HFF-Myc (cell line): ENCODE data around the gene ZSCAN2.
"Not testable (repeated sequence)": the region's sequence is repeated elsewhere in the genome, so short reads cannot be mapped to it uniquely, and the experiment has no call there.

ENCODE experiments used
- DNase-seq: peaks from one replicate; pipeline ENCODE4 v3.0.0-alpha.2; 2011; ENCODE audit warnings: low read depth; ENCODE audit errors: extremely low read depth
- H3K4me3 ChIP-seq: replicated peaks from 2 replicates; pipeline ENCODE4 v1.5.1; 2011; ENCODE audit warnings: low read depth, mild to moderate bottlenecking, control low read depth, low read length
- TF ChIP-seq, protein P1 (sequence below): IDR thresholded peaks from 2 replicates; pipeline ENCODE4 v1.5.1; 2012; ENCODE audit warnings: mild to moderate bottlenecking, low read depth, low read length, control low read depth; ENCODE audit errors: missing control alignments

ZSCAN2 gene

DNA sequence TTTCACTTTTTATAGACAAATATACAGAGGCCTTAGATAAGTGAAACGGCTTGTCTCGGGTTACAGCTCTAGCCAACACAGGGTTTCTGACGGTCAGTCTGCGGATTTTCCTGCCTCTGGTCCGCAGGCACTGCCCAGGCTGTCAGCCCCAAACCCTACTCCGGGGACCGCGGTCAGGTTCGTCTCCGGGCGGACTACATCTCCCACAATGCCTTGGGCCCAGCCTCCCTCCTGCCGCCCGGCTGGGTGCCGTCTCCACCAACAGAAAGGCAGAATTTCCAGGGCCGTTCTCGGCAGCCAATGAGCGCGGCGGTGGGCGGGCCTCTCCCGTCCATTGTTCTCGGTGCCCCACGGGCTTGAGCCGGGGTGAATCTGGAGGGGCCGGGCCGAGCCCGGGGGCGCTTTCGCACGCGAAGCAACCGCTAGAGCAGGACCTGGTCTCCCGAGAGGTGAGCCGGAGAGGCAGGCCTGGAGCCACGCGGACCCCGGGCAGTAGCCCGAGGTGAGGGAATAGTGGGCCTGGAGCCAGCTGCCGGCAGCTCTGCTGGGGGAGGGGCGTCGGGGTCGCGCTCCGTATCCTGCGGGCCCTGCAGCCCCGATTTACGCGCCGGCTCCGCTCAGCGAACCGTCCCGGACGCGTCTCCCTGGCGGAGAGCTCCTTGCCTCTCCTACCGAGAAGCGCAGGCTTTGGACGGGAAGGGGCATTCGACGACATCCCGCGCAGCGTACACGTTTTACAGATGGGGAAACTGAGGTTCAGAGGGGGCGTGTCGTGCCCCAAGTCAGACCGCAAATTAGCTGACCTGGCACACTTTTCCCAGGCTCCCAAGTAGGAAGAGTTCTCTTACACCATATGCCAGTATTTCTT lies at the start of gene ZSCAN2:
Gene ZSCAN2, plus strand, starts transcription at position 323 of the 868 bp plus-strand sequence. CDS start 2,919 bp downstream, outside the sequence.
- DNase-seq: peak; percentile 81
- H3K4me3 ChIP-seq: peak within 1 kb of the TSS; percentile 93
- TF ChIP-seq, protein P1, sequence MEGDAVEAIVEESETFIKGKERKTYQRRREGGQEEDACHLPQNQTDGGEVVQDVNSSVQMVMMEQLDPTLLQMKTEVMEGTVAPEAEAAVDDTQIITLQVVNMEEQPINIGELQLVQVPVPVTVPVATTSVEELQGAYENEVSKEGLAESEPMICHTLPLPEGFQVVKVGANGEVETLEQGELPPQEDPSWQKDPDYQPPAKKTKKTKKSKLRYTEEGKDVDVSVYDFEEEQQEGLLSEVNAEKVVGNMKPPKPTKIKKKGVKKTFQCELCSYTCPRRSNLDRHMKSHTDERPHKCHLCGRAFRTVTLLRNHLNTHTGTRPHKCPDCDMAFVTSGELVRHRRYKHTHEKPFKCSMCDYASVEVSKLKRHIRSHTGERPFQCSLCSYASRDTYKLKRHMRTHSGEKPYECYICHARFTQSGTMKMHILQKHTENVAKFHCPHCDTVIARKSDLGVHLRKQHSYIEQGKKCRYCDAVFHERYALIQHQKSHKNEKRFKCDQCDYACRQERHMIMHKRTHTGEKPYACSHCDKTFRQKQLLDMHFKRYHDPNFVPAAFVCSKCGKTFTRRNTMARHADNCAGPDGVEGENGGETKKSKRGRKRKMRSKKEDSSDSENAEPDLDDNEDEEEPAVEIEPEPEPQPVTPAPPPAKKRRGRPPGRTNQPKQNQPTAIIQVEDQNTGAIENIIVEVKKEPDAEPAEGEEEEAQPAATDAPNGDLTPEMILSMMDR: no peak

DNA sequence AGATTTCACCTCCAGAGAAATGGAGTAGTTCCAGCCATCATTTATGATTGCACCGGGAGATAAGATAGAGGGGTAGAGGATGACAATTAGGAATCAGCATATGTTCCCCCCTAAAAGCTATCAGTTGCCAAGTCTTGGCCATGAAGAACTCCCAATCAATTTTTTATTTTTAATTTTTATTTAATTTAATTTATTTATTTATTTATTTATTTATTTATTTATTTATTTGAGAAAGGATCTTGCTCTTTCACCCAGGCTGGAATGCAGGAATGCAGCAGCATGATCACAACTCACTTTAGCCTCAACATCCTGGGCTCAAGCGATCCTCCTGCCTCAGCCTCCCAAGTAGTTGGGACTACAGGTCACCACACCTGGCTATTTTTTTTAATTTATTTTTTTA lies 49.2 kb upstream of the ZSCAN2 start:
- DNase-seq, H3K4me3 ChIP-seq: not testable (repeated sequence)

DNA sequence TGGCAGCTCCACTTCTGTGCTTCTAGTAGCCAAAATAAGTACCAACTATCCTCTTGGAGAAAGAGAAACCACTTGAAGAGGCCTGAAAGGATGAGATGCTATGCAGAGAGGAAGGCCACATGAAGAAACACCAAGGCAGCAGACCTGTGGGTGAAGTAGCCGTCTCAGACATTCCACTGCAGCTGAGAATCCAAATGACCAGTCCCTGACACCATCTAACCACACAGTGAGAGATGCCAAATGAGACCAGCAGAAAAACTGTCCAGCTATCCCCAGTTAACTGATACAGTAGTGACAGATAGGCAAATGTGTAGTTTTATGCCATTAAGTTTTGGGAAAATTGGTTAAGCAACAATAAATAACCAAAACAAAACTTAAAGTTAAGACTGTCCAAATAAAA lies 47.9 kb upstream of the ZSCAN2 start:
- TF ChIP-seq, protein P1: no peak
- no peak for DNase-seq
- H3K4me3 ChIP-seq: no peak overlapping the region

- not testable (repeated sequence) for DNase-seq, H3K4me3 ChIP-seq
Measured at GRCh38 chr15:84556690-84557089, 44.1 kb upstream of the ZSCAN2 start.

GRCh38 chr15:84568021-84568420 lies 32.8 kb upstream of the ZSCAN2 start:
- H3K4me3 ChIP-seq, DNase-seq: not testable (repeated sequence)

DNA sequence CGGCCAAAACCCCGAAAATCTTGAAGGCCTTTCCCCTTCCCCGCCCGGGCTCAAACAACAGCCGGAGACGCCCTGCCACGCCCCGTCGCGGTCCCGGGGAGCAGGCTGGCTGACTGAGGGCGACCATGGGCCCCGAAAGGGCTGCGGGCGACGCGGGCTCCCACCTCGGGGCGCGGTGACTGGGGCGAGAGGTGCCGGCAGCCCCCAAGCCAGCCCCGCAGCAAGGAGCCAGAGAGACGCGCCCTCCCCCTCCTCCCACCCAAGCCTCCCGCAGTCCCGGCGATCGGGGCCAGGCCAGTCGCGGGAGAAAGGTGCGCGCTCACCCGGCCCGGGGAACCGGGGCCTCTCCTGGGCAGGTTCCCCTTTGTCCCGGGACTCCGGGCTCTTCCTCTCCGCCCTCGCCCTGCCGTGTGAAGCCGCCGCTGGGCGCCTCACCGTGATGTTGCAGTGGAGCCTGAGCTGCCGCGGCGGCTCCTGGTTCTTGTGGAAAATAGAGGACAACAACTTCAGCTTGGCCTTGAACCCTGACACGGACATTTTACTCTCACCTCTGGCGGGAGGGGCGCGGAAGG lies 30.6 kb upstream of the ZSCAN2 start:
- H3K4me3 ChIP-seq: peak overlapping the region; percentile 67
- TF ChIP-seq, protein P1: no peak
- DNase-seq: no peak

- TF ChIP-seq, protein P1: no peak
- no peak overlapping the region for H3K4me3 ChIP-seq
- DNase-seq: no peak
Measured at GRCh38 chr15:84572231-84572630, 28.6 kb upstream of the ZSCAN2 start.

DNA sequence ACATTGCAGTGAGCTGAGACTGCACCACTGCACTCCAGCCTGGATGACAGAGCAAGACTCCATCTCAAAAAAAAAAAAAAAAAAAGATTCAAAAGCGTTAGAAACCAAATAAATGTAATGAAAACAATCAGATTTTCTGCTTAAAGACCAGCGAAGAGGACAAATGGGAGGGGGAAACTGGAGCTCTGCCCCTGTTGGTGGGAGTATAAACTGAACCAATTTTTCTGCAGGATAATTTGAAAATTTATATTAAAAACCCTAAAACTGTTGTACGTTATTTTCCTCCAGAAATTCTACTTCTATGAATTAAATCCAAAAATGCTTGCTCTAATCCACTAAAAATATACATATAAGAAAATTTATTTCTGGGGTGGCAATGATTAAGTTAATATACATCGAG lies 25.3 kb upstream of the ZSCAN2 start:
- TF ChIP-seq, protein P1: no peak
- DNase-seq: no peak
- no peak overlapping the region for H3K4me3 ChIP-seq

DNA sequence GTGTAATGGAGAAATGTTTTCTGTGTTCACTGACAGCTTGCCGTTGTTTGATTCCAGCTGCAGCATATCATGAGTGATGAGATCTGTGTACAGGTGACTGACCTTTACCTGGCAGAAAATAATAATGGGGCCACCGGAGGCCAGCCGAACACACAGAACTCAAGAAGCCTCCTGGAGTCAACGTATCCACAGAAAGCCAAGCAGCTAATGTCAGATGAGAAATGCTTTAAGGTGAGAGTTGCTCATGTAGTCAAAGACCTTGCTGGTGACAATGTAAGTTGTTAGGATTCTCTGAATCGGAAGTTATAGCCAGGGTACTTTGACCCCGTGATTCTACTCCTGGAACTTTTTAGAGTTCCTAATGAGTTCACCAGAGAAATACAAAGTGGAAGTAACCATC lies 22.9 kb upstream of the ZSCAN2 start:
- H3K4me3 ChIP-seq, DNase-seq: not testable (repeated sequence)

DNA sequence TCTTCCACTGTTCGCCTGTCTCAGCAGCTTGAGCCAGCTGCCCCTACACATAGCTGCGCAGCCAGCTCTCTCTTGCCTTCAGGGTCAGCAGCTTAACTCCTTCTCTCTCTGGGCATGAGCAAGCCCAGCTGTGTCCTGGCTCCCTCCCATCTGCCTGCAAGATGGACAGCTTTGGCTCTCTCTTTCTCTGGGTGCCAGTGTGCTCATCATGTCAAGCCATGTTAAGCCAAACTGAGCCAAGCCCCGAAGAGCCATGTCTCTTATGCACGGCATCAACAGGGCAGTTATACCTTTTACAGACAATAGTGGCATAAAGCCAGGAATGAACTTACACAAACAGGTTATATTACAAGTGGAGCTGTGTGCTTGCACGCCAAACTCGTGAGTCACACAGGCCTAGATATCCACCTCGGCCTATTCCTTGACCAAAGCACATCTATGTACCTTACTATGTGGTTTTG lies 21.5 kb upstream of the ZSCAN2 start:
- not testable (repeated sequence) for H3K4me3 ChIP-seq, DNase-seq

GRCh38 chr15:84581676-84582428 lies 19.0 kb upstream of the ZSCAN2 start:
- H3K4me3 ChIP-seq, DNase-seq: not testable (repeated sequence)
